ENCODE results near the gene KCND1.
A peak's percentile ranks its signal among the peaks of the same experiment; 100 is the strongest.

The KCND1 gene

GRCh38 chrX:48971249-48972219 is at the start of gene KCND1:
Gene KCND1 (minus strand): TSS chrX:48971844. CDS start chrX:48970271, 1,573 bp downstream.
- in situ Hi-C loops (cut with MboI; ENCODE audit: low pct_unique_long_range_greater_than_20kb, low sequenced_read_pairs, unreplicated experiment) = no loop called here
- no peak for DNase-seq (ENCODE audit: low spot score)
- TF ChIP-seq, protein P1, sequence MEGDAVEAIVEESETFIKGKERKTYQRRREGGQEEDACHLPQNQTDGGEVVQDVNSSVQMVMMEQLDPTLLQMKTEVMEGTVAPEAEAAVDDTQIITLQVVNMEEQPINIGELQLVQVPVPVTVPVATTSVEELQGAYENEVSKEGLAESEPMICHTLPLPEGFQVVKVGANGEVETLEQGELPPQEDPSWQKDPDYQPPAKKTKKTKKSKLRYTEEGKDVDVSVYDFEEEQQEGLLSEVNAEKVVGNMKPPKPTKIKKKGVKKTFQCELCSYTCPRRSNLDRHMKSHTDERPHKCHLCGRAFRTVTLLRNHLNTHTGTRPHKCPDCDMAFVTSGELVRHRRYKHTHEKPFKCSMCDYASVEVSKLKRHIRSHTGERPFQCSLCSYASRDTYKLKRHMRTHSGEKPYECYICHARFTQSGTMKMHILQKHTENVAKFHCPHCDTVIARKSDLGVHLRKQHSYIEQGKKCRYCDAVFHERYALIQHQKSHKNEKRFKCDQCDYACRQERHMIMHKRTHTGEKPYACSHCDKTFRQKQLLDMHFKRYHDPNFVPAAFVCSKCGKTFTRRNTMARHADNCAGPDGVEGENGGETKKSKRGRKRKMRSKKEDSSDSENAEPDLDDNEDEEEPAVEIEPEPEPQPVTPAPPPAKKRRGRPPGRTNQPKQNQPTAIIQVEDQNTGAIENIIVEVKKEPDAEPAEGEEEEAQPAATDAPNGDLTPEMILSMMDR (IDR thresholded peaks at IDR 0.05; ENCODE audit: extremely low read depth, insufficient read depth, missing control alignments) = no peak

DNA sequence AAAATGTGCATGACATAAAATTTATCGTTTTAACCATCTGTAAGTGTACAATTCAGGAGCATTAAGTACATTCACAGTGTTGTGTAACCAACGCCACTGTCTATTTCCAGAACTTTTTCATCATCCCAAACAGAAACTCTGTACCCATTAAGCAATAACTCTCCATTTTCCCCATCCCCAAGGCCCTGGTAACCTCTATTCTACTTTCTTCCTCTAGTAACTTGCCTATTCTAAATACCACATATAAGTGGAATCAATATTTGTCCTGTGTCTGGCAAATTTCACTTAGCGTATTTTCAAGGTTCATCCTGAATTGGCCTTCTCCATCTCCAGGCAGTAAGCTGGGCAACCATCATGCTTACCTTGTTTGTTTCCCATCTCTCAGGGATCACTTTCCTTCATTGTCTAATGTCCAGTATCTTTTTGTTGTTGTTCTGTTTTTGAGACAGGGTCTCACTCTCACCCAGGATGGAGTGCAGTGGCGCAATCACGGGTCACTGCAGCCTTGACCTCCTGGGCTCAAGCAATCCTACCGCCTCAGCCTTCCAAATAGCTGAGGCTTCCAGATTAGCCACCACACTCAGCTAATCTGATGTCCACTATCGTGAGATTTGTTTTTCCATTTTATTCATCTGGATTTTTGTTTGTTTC is 48.1 kb upstream of the KCND1 start:
- in situ Hi-C loops (cut with MboI; ENCODE audit: low pct_unique_long_range_greater_than_20kb, low sequenced_read_pairs, unreplicated experiment) = no loop called here

DNA sequence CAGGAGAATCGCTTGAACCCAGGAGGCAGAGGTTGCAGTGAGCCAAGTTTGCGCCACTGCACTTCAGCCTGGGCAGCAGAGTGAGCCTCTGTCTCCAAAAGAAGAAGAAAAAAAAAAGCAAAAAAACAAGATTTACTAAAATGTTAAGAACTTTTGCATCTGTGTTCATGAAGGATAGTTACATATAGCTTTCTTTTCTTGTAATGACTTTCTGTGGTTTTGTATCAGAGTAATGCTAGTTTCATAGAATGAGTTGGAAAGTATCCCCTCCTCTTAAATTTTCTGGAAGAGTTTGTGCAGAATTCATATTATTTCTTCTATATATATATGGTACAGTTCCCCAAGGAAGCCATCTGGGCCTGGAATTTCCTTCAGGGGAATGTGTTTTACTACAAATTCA is 47.4 kb upstream of the KCND1 start:
- TF ChIP-seq, protein P1 (IDR thresholded peaks at IDR 0.05; ENCODE audit: extremely low read depth, insufficient read depth, missing control alignments) = no peak
- no peak for DNase-seq (ENCODE audit: low spot score)
- in situ Hi-C loops (cut with MboI; ENCODE audit: low pct_unique_long_range_greater_than_20kb, low sequenced_read_pairs, unreplicated experiment) = no loop called here

More for the DNA sequence above, 48.1 kb upstream of the KCND1 start:
- TF ChIP-seq, protein P1 (IDR thresholded peaks at IDR 0.05; ENCODE audit: extremely low read depth, insufficient read depth, missing control alignments) = no peak
- no peak for DNase-seq (ENCODE audit: low spot score)

DNA sequence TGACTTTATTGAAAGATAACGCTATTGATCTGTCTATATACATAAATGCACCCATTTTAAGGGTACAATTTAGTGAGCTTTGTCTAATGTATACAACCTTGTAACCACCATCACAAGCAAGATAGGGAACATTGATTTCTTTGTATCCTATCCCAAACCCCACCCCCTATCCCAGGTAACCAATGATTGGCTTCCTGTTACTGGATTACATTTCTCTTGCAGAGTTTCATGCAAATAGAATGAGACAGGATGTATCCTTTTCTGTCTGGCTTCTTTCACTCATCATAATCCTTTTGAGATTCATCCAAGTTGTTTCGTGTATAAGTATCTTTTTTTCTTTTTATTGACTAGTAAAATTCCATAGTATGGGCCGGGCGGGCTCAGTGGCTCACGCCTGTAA is 32.1 kb upstream of the KCND1 start:
- in situ Hi-C loops (cut with MboI; ENCODE audit: low pct_unique_long_range_greater_than_20kb, low sequenced_read_pairs, unreplicated experiment) = no loop called here
- no peak for DNase-seq (ENCODE audit: low spot score)
- TF ChIP-seq, protein P1 (IDR thresholded peaks at IDR 0.05; ENCODE audit: extremely low read depth, insufficient read depth, missing control alignments) = no peak

GRCh38 chrX:49002091-49002935 is 30.7 kb upstream of the KCND1 start, which contains the start of gene GRIPAP1:
Gene GRIPAP1 (minus strand): TSS chrX:49002264. CDS start chrX:49002229, 35 bp downstream.
- in situ Hi-C loops (cut with MboI; ENCODE audit: low pct_unique_long_range_greater_than_20kb, low sequenced_read_pairs, unreplicated experiment) = no loop called here
- DNase-seq (ENCODE audit: low spot score) = peak; percentile 79
- TF ChIP-seq, protein P1 (IDR thresholded peaks at IDR 0.05; ENCODE audit: extremely low read depth, insufficient read depth, missing control alignments) = no peak
